GM23338 (cell line): ENCODE data around the gene IQCK.

ENCODE experiments used
- CREB1 ChIP-seq: fragments of 250-450 bp; sonication (Bioruptor Pico); IDR thresholded peaks from 2 replicates; pipeline ENCODE4 v1.5.0; 2020; ENCODE audit warnings: low read depth, mild to moderate bottlenecking, moderate library complexity
- EZH2 ChIP-seq: fragments of 200-600 bp; sonication (generic); IDR thresholded peaks from one replicate; pipeline ENCODE4 v1.8.0; 2017; ENCODE audit warnings: antibody characterized with exemption, mild to moderate bottlenecking, low read depth; ENCODE audit not compliant: unreplicated experiment
- EZH2phosphoT487 ChIP-seq: fragments of 200-600 bp; sonication (generic); IDR thresholded peaks from one replicate; pipeline ENCODE4 v1.8.1; 2018; ENCODE audit warnings: antibody characterized with exemption; ENCODE audit not compliant: unreplicated experiment
- JUNB ChIP-seq: IDR thresholded peaks from one replicate; pipeline ENCODE4 v1.6.1; 2016; ENCODE audit warnings: antibody characterized with exemption; ENCODE audit not compliant: unreplicated experiment
- NANOG ChIP-seq: IDR thresholded peaks from 2 replicates; pipeline ENCODE4 v1.6.1; 2016; ENCODE audit warnings: antibody characterized with exemption, borderline replicate concordance
- POLR2AphosphoS5 ChIP-seq: IDR thresholded peaks from 2 replicates; pipeline ENCODE4 v1.6.1; 2016; ENCODE audit warnings: antibody characterized with exemption, low read depth
- STAT1 ChIP-seq: IDR thresholded peaks from one replicate; pipeline ENCODE4 v1.6.1; 2016; ENCODE audit warnings: antibody characterized with exemption; ENCODE audit not compliant: unreplicated experiment
- ZNF462 ChIP-seq: fragments of 250-450 bp; sonication (Bioruptor Pico); IDR thresholded peaks from 2 replicates; pipeline ENCODE4 v1.5.0; 2020; ENCODE audit warnings: mild to moderate bottlenecking, moderate library complexity
- TF ChIP-seq, protein P1 (sequence below), 2 experiments: fragments of 200-600 bp in 1 of 2; sonication (generic) in 1 of 2; conservative IDR thresholded peaks; 2 replicates each; pipeline versions ENCODE4 v1.5.1 to v1.6.1; 2016 to 2017; ENCODE audit warnings: antibody characterized with exemption in 2 of 2, low read depth in 2 of 2, mild to moderate bottlenecking in 2 of 2, moderate library complexity in 1 of 2
- TF ChIP-seq, protein P2 (sequence below): IDR thresholded peaks from one replicate; pipeline ENCODE4 v1.6.1; 2018; ENCODE audit warnings: antibody characterized with exemption; ENCODE audit not compliant: unreplicated experiment

DNA sequence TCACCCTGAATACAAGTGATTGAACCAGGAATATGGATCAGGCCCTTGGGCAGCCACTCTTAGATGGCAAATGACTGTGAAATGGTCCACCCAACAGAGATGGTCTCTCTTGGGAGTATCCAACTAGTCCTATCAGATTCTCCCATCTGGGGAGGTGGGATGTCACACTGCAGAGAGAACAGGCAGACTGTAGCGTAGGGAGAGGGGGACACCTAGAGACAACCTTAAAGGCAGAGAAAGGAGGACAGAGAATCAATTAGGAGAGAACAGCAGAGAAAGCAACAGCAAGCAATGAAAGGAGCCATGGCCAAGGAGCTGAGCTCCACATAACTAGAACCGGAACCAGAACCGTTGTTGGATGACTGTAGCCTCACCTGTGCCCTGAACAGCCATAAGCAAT, 37.2 kb downstream of the IQCK start:
- TF ChIP-seq, protein P1, sequence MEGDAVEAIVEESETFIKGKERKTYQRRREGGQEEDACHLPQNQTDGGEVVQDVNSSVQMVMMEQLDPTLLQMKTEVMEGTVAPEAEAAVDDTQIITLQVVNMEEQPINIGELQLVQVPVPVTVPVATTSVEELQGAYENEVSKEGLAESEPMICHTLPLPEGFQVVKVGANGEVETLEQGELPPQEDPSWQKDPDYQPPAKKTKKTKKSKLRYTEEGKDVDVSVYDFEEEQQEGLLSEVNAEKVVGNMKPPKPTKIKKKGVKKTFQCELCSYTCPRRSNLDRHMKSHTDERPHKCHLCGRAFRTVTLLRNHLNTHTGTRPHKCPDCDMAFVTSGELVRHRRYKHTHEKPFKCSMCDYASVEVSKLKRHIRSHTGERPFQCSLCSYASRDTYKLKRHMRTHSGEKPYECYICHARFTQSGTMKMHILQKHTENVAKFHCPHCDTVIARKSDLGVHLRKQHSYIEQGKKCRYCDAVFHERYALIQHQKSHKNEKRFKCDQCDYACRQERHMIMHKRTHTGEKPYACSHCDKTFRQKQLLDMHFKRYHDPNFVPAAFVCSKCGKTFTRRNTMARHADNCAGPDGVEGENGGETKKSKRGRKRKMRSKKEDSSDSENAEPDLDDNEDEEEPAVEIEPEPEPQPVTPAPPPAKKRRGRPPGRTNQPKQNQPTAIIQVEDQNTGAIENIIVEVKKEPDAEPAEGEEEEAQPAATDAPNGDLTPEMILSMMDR (conservative IDR thresholded peaks at IDR 0.05; ENCODE audit: low read depth in 2 of 2): peak in 1 of 2 experiments; percentile 44; a peak in 2 of 4 replicates
- TF ChIP-seq ZNF462: no peak
- TF ChIP-seq CREB1 (CRISPR knock-in tag): no peak
- no peak for TF ChIP-seq EZH2
- TF ChIP-seq JUNB: no peak
- no peak for TF ChIP-seq POLR2AphosphoS5
- TF ChIP-seq, protein P2, sequence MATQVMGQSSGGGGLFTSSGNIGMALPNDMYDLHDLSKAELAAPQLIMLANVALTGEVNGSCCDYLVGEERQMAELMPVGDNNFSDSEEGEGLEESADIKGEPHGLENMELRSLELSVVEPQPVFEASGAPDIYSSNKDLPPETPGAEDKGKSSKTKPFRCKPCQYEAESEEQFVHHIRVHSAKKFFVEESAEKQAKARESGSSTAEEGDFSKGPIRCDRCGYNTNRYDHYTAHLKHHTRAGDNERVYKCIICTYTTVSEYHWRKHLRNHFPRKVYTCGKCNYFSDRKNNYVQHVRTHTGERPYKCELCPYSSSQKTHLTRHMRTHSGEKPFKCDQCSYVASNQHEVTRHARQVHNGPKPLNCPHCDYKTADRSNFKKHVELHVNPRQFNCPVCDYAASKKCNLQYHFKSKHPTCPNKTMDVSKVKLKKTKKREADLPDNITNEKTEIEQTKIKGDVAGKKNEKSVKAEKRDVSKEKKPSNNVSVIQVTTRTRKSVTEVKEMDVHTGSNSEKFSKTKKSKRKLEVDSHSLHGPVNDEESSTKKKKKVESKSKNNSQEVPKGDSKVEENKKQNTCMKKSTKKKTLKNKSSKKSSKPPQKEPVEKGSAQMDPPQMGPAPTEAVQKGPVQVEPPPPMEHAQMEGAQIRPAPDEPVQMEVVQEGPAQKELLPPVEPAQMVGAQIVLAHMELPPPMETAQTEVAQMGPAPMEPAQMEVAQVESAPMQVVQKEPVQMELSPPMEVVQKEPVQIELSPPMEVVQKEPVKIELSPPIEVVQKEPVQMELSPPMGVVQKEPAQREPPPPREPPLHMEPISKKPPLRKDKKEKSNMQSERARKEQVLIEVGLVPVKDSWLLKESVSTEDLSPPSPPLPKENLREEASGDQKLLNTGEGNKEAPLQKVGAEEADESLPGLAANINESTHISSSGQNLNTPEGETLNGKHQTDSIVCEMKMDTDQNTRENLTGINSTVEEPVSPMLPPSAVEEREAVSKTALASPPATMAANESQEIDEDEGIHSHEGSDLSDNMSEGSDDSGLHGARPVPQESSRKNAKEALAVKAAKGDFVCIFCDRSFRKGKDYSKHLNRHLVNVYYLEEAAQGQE: no peak
- no peak for TF ChIP-seq EZH2phosphoT487
- no peak for TF ChIP-seq STAT1
- TF ChIP-seq NANOG: no peak
